ENCODE measurements around the gene ABCG5. TPM values are rescaled to one million over a fixed set of nuclear protein-coding genes. Genes with fewer than 3 reads are reported as not detected.

The ABCG5 gene
- polyA plus RNA-seq, 4 donors, result 0.39 to 0.47 (median 0.44) TPM

- no peak for DNase-seq (ENCODE audit: low read depth in 4 of 4, low spot score in 3 of 4)
Observed at GRCh38 chr2:43845181-43845580, 6.5 kb upstream of the ABCG5 start.

GRCh38 chr2:43842866-43843226 lies 4.2 kb upstream of the ABCG5 start:
- no peak for DNase-seq (ENCODE audit: low read depth in 4 of 4, low spot score in 3 of 4)

GRCh38 chr2:43841949-43842865 lies 3.6 kb upstream of the ABCG5 start:
- DNase-seq (ENCODE audit: low read depth in 4 of 4, low spot score in 3 of 4), result no peak

- no peak for DNase-seq (ENCODE audit: low read depth in 4 of 4, low spot score in 3 of 4)
Observed at GRCh38 chr2:43840965-43841364, 2.3 kb upstream of the ABCG5 start.

- DNase-seq (ENCODE audit: low read depth in 4 of 4, low spot score in 3 of 4), result no peak
Observed at GRCh38 chr2:43839776-43840564, 1.3 kb upstream of the ABCG5 start.

GRCh38 chr2:43837831-43838559 lies 644 bp downstream of the ABCG5 start:
- no peak for DNase-seq (ENCODE audit: low read depth in 4 of 4, low spot score in 3 of 4)

- DNase-seq (ENCODE audit: low read depth in 4 of 4, low spot score in 3 of 4), result no peak
Observed at GRCh38 chr2:43837033-43837432, 1.6 kb downstream of the ABCG5 start.

GRCh38 chr2:43832457-43832856 lies 6.2 kb downstream of the ABCG5 start:
- no peak for DNase-seq (ENCODE audit: low read depth in 4 of 4, low spot score in 3 of 4)

GRCh38 chr2:43831543-43832294 lies 6.9 kb downstream of the ABCG5 start:
- no peak for DNase-seq (ENCODE audit: low read depth in 4 of 4, low spot score in 3 of 4)

- no peak for DNase-seq (ENCODE audit: low read depth in 4 of 4, low spot score in 3 of 4)
Observed at GRCh38 chr2:43826305-43827250, 12.1 kb downstream of the ABCG5 start.

GRCh38 chr2:43825841-43826240 lies 12.8 kb downstream of the ABCG5 start:
- DNase-seq (ENCODE audit: low read depth in 4 of 4, low spot score in 3 of 4), result no peak

GRCh38 chr2:43824951-43825493 lies 13.6 kb downstream of the ABCG5 start:
- no peak for DNase-seq (ENCODE audit: low read depth in 4 of 4, low spot score in 3 of 4)

- DNase-seq (ENCODE audit: low read depth in 4 of 4, low spot score in 3 of 4), result no peak
Observed at GRCh38 chr2:43824512-43824911, 14.1 kb downstream of the ABCG5 start.

GRCh38 chr2:43823751-43824150 lies 14.9 kb downstream of the ABCG5 start:
- DNase-seq (ENCODE audit: low read depth in 4 of 4, low spot score in 3 of 4), result no peak

- no peak for DNase-seq (ENCODE audit: low read depth in 4 of 4, low spot score in 3 of 4)
Observed at GRCh38 chr2:43822839-43823238, 15.8 kb downstream of the ABCG5 start.

GRCh38 chr2:43819491-43820163 lies 19.0 kb downstream of the ABCG5 start:
- DNase-seq (ENCODE audit: low read depth in 4 of 4, low spot score in 3 of 4), result no peak

- no peak for DNase-seq (ENCODE audit: low read depth in 4 of 4, low spot score in 3 of 4)
Observed at GRCh38 chr2:43818761-43819160, 19.9 kb downstream of the ABCG5 start.

GRCh38 chr2:43814711-43815110 lies 23.9 kb downstream of the ABCG5 start:
- DNase-seq (ENCODE audit: low read depth in 4 of 4, low spot score in 3 of 4), result no peak

Data from right renal pelvis (tissue), 4 donors.